ENCODE results near the gene FBXL16. TPM values are rescaled to one million over a fixed set of nuclear protein-coding genes. Genes with fewer than 3 reads are reported as not detected.

The FBXL16 gene
- total and polyA plus RNA-seq, 4 donors = under 0.01 to 0.14 TPM; not detected in 2

DNA sequence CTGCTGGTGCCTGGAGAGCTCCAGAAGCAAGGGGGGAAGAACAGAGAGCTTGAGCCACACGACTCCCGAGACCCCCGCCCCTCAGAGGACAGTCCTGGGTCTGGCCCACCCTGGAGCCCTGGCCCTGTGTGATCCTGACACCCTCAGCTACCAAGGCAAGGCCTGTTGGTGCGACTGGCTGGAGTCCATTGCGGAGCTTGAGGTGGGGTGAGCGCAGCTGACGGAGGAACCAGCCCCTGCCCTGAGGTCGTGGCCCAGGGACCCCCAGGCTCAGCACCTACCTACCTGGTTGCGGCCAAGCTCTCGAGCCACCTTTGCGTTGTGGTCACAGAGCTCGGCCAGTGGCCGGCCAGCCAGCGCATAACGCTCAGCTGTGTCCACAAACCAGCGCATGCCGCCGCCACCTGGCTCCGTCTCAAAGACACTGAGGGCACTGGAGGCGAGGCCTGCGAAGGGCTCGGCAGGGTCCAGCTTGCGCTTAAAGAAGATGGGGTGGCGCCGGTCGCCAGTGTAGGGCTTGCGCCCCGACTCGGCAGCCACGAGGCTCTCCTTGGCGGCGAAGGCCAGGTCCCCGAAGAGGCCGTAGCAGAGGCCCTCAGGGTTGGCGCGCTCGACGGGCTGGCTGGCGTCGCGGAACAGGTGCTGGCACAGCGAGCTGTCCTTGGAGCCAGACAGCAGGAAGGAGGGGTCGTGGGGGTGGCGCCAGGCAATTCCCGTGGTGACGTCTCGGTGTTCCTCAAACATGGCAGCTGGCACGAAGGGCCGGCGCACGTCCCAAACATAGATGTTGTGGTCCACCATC, 18.9 kb downstream of the FBXL16 start:
- TF ChIP-seq YY1 (IDR thresholded peaks at IDR 0.05) = no peak
- TF ChIP-seq, protein P1, sequence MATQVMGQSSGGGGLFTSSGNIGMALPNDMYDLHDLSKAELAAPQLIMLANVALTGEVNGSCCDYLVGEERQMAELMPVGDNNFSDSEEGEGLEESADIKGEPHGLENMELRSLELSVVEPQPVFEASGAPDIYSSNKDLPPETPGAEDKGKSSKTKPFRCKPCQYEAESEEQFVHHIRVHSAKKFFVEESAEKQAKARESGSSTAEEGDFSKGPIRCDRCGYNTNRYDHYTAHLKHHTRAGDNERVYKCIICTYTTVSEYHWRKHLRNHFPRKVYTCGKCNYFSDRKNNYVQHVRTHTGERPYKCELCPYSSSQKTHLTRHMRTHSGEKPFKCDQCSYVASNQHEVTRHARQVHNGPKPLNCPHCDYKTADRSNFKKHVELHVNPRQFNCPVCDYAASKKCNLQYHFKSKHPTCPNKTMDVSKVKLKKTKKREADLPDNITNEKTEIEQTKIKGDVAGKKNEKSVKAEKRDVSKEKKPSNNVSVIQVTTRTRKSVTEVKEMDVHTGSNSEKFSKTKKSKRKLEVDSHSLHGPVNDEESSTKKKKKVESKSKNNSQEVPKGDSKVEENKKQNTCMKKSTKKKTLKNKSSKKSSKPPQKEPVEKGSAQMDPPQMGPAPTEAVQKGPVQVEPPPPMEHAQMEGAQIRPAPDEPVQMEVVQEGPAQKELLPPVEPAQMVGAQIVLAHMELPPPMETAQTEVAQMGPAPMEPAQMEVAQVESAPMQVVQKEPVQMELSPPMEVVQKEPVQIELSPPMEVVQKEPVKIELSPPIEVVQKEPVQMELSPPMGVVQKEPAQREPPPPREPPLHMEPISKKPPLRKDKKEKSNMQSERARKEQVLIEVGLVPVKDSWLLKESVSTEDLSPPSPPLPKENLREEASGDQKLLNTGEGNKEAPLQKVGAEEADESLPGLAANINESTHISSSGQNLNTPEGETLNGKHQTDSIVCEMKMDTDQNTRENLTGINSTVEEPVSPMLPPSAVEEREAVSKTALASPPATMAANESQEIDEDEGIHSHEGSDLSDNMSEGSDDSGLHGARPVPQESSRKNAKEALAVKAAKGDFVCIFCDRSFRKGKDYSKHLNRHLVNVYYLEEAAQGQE (IDR thresholded peaks at IDR 0.05) = no peak
- no peak for TF ChIP-seq SP1 (IDR thresholded peaks at IDR 0.05)
- TF ChIP-seq, protein P2, sequence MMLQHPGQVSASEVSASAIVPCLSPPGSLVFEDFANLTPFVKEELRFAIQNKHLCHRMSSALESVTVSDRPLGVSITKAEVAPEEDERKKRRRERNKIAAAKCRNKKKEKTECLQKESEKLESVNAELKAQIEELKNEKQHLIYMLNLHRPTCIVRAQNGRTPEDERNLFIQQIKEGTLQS (IDR thresholded peaks at IDR 0.05) = no peak
- no peak for TF ChIP-seq RAD21 (IDR thresholded peaks at IDR 0.05)
- TF ChIP-seq TAF1 (conservative IDR thresholded peaks at IDR 0.05) = no peak
- TF ChIP-seq, protein P3, sequence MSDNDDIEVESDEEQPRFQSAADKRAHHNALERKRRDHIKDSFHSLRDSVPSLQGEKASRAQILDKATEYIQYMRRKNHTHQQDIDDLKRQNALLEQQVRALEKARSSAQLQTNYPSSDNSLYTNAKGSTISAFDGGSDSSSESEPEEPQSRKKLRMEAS (IDR thresholded peaks at IDR 0.05) = no peak
- TF ChIP-seq HNF4A (conservative IDR thresholded peaks at IDR 0.05) = no peak
- no peak for TF ChIP-seq FOXA1 (IDR thresholded peaks at IDR 0.05)
- TF ChIP-seq HNF4G (IDR thresholded peaks at IDR 0.05) = no peak
- no peak for TF ChIP-seq GABPA (IDR thresholded peaks at IDR 0.05 in 1 of 2, conservative IDR thresholded peaks at IDR 0.05 in 1 of 2)
- TF ChIP-seq, protein P4, sequence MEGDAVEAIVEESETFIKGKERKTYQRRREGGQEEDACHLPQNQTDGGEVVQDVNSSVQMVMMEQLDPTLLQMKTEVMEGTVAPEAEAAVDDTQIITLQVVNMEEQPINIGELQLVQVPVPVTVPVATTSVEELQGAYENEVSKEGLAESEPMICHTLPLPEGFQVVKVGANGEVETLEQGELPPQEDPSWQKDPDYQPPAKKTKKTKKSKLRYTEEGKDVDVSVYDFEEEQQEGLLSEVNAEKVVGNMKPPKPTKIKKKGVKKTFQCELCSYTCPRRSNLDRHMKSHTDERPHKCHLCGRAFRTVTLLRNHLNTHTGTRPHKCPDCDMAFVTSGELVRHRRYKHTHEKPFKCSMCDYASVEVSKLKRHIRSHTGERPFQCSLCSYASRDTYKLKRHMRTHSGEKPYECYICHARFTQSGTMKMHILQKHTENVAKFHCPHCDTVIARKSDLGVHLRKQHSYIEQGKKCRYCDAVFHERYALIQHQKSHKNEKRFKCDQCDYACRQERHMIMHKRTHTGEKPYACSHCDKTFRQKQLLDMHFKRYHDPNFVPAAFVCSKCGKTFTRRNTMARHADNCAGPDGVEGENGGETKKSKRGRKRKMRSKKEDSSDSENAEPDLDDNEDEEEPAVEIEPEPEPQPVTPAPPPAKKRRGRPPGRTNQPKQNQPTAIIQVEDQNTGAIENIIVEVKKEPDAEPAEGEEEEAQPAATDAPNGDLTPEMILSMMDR (IDR thresholded peaks at IDR 0.05; ENCODE audit: low read depth, low read length, missing input control) = no peak
- Histone ChIP-seq H3K4me3 (ENCODE audit: low read depth in 1 of 3, low read length in 3 of 3) (no peak overlapping the region), H3K36me3 (ENCODE audit: control insufficient read depth in 4 of 4, insufficient read depth in 3 of 4, low read depth in 1 of 4, low read length in 3 of 4) (peaks cover 7 to 18% (median 8%) of the 10 kb centered on the region in 4 donors), H3K9me3 (ENCODE audit: control insufficient read depth in 4 of 4, low read length in 3 of 4) (no peaks in the 10 kb centered on the region), H3K27ac (ENCODE audit: low read depth in 1 of 2, low read length in 2 of 2) (no peak overlapping the region), H3K9ac (ENCODE audit: low read depth in 1 of 2, low read length in 2 of 2) (no peak overlapping the region), H3K4me1 (ENCODE audit: control insufficient read depth in 4 of 4, insufficient read depth in 4 of 4, low read length in 3 of 4) (peaks cover 26 to 53% (median 43%) of the 10 kb centered on the region in 4 donors), H3K27me3 (ENCODE audit: control insufficient read depth in 4 of 4, insufficient read depth in 4 of 4, low read length in 3 of 4) (no peaks in the 10 kb centered on the region)
- DNase-seq (ENCODE audit: low spot score) = no peak
- 95% methylated on average over 51 of the region's 51 CpGs for WGBS

DNA sequence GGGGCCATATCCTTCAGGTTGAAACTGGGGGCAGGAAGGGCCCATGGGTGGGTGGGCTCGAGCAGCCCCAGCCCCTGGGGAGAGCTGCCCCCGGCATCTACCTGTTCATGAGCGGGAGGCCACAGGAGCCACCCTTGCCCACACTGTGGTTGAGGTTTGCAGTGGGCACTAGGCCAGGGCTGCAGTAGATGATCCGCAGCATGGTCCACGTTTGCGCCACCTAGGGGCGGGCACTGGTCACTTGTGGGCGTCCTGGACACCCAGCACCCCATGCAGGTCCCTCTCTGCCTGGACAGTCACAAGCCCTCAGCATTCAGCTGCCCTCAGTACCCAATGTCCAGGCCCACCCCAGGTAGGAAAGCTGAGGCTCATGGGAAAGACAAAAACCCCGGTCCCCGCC, 19.6 kb downstream of the FBXL16 start:
- peaks cover 8 to 21% (median 12%) of the 10 kb centered on the region in 4 donors for H3K36me3 ChIP-seq (ENCODE audit: control insufficient read depth in 4 of 4, insufficient read depth in 3 of 4, low read depth in 1 of 4, low read length in 3 of 4)
- no peak overlapping the region for H3K9ac ChIP-seq (ENCODE audit: low read depth in 1 of 2, low read length in 2 of 2)
- WGBS = 68% methylated on average over 10 of the region's 10 CpGs
- peaks cover 33 to 60% (median 50%) of the 10 kb centered on the region in 4 donors for H3K4me1 ChIP-seq (ENCODE audit: control insufficient read depth in 4 of 4, insufficient read depth in 4 of 4, low read length in 3 of 4)
- TF ChIP-seq, protein P4 (IDR thresholded peaks at IDR 0.05; ENCODE audit: low read depth, low read length, missing input control) = peak; percentile 21
- no peak for TF ChIP-seq HNF4A (conservative IDR thresholded peaks at IDR 0.05)
- H3K9me3 ChIP-seq (ENCODE audit: control insufficient read depth in 4 of 4, low read length in 3 of 4) = no peaks in the 10 kb centered on the region
- H3K27me3 ChIP-seq (ENCODE audit: control insufficient read depth in 4 of 4, insufficient read depth in 4 of 4, low read length in 3 of 4) = no peaks in the 10 kb centered on the region
- H3K27ac ChIP-seq (ENCODE audit: low read depth in 1 of 2, low read length in 2 of 2) = no peak overlapping the region
- no peak overlapping the region for H3K4me3 ChIP-seq (ENCODE audit: low read depth in 1 of 3, low read length in 3 of 3)
- DNase-seq (ENCODE audit: low spot score) = no peak

Measured in liver (tissue), 9 donors.